OCI-M1 (cell line): ENCODE data around the gene BIK.

ENCODE experiments used
- DNase-seq: peaks from one replicate; lab custom pipeline; 2025; lab: John Stamatoyannopoulos, UW

BIK gene

DNA sequence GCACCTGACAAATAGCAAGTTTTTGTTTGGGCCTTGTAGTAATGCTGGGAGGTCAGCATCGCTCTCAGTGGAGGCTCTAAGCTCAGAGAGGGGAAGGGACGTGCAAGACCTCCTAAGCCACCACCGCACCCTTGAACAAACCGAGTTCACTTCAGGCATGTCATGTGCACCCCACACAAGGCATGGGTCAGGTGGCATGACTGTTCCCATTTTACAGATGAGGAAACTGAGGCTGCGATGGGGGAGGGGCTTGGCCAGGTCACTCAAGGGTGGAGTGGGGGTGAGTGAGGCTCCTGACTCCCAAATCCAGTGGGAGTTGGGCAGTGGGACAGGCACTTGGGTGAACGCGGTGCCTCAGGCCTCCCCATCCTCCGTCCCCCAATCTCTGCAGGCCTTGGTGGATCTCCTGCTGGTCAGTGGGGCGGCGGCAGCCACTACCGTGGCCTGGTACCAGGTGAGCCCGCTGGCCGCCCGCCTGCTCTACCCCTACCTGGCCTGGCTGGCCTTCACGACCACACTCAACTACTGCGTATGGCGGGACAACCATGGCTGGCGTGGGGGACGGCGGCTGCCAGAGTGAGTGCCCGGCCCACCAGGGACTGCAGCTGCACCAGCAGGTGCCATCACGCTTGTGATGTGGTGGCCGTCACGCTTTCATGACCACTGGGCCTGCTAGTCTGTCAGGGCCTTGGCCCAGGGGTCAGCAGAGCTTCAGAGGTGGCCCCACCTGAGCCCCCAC, 52.0 kb downstream of the BIK start:
- no peak for DNase-seq

DNA sequence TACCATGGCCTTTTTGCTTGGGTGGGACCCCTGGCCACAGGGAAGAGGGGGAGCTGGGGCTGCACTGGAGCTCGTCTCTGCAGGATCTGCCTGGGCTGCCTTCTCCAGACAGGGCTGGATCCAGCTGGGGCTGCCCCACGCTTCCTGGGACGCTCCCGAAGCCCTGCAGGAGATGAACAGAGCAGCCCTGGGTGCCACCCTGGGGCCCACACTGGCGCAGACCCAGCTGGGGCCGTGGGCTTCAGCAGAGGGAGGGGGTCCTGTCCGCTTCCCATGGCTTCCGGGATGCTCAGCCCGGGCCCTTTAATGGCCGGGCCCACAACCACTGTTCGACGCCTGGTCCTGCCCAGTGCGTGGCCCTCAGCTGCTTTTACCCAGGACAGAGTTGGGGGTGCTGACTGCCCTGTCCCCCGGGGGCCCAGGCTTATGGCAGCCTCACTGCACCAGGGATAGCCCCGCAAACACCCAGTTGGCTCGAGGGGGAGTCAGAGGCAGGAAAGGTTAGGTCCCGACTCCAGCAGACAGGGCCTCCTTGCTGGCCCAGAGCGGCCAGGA, 52.8 kb downstream of the BIK start:
- DNase-seq, result no peak

DNA sequence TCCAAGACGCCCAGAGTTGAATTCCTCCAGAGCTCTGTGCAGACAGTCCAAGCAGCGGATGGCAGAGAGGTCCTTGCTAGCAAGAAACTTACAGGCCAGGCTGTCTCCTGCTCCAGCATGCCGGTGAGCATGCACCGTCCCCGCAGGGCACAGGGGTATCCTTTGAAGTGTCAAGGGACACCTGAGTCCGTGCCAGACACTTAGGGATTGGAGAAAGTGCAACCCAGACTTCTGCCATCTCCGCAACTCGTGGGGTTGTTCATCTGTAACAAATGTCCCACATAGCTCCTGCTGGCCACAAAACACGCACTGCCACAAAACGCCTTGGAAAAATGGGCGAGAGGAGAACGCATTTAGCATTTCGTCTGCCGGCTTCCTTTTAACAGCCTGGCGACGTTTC, 54.1 kb downstream of the BIK start:
- no peak for DNase-seq

DNA sequence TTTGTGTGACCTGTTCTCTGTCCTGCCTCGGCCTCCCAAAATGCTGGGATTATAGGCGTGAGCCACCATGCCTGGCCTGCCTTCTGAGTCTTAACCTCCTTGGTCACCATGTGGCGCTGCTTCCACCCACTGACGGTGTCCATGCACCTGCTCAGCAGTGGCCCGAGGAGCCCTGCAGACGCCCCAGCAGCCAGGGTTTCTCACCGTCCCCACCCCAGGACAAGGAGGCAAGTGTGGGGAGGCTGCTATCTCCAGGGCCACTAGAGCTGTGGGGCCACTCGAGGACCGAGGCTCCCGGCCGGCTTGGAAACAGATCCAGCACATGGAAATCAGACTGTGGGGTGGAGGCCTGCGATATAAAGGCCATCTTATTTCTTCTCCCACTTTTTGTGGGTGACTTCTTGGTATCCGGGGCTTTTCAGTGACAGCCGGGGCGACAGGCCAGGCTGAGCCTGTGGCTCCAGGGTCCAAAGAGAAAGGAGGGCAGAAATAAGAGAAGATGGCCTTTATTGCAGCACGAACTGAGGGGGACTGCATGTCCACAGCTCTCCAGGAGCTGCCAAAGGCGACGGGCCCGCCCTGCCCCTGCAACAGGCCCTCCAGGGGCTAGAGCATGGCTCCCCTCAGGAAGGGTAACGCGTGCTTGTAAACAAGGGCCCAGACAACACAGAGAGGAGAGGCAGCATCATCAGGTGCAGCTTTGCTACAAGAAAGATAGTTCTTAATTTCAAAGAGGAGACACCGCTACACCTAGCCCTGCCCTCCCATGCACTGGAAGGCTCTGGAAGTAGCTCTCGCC, 55.8 kb downstream of the BIK start:
- DNase-seq, result no peak

DNA sequence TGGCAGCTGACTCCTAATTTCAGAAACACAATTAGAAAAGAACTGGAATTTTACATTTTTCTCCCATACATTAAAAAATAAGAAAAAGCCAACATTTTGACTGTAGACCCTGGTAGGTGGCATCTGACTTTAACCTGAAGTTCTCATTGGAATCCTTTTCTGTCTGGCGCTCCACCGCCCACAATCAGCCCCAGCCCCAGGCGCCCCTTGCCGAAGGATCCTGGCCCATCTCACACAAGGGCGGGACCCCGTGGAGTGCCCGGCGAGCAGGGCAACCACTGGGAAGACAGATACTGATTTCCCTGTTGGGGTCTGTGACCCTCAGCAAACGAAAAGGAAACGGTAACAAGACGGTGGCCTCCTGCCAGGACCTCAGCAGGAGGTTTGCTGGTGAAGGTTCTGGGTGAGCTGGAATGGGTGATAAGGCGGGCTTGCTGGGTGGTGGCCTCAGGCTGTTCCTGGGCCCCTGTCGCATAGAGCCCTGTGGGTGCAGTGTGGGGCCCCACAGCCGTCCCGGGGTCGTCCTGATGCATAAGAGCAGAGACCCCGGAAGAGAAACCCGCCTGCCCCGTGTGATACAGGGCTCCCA, 56.5 kb downstream of the BIK start:
- DNase-seq, result no peak

DNA sequence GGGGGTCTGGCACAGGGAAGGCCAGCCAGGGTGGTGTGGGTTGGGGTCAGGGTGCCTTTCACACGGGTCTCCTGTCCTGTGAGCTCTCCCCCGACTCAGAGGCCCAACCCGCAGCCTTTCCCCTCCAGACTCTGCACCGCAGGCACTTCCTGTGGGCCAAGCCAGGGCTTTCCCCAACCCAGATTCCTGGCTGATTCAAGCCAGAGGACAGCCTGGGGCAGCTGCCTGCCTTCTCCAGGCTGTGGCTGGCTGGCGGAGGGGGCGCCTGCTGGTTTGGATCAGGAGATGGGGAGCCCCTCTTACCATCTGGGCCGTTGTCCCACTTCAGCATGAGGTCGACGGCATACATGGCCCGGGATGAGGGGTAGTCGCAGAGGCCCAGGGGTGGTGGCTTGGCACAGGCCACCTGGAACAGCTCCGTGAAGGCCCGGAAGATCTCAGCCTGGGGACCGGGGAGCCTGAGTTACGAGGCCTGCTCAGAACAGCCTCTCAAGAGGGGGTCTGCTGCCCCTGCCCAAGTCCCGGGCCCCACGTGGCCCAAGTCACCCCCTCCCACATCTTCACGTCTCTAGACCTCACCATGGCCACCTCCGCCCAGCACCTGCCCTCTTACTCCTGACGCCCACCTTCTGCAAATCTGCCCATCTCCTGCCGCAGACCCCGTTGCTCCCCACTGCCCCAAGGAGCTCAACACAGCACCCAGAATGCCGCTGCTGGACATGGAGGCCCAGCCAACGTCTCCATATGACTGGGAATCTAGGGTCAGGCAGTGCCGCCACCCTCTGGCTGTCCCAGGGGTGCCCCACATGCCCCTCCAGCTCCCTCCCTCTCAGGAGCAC, 58.1 kb downstream of the BIK start:
- no peak for DNase-seq

DNA sequence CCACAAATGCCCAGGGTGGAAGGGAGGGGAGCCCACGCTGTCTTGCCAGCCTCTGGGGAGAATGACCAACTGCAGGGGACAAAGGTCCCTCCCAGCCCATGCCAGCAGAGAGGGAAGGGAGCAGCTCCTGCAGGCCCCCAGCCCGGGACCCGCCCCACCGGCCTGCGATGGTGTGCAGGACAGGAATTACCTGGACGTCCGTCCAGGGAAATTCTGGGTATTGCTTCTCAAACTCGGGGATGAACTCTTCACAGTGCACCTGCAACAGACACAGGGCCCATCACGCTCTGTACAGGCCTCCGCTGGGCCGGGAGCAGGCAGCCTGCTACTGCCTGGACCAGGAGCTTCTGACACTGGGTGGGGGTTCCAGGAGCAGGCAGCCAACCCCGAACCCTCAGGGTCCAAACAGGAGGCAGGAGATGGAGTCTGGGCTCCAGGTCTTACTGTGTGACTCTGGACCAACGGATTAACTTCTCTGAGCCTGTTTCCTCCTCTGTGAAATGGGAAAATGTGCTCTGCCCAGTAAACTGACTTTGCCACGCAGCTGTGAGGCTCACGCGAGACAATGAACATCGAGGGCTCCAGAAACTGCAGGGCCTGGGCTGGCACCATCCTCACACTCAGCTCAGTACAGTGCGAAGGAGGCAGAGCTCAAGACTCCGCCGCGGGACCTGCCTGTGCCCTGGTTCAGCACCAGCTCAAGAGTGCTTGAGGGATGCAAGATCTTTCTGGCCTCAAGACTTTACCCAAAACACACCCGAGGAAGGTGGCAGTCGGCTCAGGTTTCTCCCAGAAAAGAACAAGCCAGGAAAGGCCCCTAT, 59.0 kb downstream of the BIK start:
- no peak for DNase-seq

DNA sequence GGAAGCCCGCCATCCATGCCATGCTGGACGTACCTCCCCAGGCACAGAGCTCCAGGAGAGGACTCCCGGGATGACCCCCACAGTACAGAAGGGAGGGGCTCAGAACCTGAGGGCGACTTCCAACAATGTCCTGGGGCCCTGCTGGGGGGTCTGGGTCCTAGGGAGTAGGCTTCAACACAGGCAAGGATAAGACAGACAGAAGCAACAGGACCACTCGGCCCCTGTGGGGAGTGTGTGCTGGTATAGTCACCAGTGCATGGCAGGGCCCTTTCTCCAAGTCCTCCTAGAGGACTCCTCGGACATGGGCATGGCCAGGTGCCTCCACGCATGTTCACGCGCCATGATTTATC, 59.6 kb downstream of the BIK start:
- no peak for DNase-seq

DNA sequence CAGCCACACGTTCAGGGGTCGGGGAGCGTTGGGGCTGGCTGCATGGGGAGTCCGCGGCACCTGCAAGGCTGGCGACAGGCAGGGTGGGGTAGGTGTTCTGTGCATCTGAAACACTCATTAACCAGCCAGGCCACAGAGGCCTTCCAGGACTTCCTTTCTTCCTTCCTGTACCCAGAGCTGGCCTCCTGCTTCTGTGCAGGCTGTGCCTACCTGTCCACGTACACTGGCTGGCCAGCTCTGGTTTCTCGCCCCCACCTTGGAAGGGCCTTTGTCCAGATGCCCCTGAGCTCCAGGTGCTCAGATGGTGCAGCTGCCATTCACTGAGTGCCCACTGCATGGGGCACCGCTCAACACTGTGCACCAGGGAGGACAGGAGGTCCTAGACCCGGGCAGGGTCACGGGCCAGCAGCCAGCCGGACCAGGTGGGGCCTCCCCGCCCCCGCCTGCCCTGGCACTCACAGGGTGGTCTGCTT, 60.5 kb downstream of the BIK start:
- DNase-seq, result no peak

DNA sequence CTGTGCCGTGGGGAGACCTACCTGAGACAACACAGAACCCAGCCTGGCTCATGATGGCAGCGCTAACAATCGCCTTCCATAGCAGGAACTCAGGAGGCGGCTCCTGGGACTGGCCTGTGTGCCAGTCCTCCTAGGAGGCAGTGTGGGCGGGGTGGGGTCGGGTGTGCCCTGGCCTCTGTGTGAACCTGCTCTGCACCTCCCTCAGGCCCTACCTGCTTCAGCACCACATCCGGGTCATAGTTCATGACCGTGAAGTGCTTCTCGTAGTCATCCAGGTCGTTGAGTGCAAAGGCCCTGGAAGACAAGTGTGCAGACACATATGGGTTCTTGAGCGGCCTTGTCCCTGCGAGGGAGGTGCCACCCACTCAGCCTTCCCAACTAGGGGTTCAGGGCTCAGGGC, 61.1 kb downstream of the BIK start:
- no peak for DNase-seq

DNA sequence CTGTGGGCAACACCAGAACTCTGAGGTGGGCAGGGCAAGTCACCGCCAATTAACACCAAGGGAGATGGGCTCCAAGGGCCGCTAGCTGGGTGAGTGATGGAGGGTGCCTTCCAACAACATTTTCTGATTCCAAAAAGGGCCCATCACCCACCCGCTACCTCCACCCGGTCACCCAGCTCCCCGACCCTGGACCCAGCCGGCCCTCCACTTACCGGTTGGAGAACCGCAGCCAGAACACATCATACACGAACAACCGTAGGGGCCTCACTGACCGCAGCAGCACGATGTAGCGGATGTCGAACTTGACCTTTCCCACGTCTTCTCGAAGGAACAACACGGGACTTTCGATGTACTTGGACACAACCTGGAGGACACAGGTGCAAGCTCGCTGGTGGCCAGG, 61.6 kb downstream of the BIK start:
- DNase-seq, result no peak

DNA sequence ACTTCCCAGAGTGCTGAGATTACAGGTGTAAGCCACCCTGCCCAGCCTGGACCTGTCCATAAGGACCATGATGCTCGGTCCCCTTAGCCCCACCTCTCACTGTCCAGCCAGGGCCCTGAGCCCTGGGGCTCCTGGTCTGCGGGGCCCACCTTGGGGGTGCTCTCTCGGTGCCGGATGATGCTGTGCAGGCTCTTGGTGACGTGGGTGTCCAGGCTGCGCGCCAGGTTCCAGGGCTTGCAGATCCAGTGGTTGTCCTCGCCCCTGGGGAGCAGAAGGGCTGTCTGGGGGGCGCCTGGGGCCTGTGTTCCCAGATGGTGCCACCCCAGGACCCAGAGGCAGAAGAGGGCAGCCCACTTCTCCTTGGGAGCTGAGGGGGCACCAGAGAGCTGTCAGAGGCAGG, 63.0 kb downstream of the BIK start:
- no peak for DNase-seq

DNA sequence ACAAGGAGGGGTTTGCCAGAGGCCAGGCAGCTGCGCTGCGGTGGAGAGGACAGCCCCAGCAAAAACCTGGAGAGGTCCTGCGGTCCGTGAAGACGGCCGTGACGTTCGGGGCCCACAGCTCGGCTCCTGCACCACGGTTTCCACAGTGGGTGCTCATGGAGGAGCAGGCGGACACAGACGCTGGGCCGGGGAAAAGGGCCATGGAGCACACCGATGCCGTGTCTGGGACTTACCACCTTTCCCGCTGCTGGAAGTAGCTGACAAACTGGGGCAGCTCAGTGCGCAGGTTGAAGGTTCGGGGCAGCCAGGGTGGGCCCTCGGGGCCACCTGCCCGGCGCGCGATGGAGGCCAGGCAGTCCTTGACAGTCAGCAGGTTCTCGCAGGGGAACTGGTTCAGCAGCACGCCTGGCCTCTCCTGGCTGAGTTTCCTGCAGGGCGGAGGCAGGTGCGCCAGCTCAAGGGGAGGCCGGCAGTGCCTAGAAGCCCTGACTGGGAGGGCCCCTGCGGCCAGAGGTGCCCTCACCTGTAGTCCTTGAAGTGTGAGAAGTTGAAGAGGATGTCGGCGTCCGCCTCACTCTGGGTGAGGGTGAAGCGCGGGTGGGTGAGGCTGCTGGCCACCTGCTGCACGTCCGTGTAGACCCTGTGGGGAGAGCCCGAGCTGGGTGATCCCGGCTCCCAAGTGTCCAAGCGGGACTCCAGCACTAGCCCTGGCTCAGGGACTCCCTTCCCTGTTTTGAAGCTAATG, 63.6 kb downstream of the BIK start:
- no peak for DNase-seq

DNA sequence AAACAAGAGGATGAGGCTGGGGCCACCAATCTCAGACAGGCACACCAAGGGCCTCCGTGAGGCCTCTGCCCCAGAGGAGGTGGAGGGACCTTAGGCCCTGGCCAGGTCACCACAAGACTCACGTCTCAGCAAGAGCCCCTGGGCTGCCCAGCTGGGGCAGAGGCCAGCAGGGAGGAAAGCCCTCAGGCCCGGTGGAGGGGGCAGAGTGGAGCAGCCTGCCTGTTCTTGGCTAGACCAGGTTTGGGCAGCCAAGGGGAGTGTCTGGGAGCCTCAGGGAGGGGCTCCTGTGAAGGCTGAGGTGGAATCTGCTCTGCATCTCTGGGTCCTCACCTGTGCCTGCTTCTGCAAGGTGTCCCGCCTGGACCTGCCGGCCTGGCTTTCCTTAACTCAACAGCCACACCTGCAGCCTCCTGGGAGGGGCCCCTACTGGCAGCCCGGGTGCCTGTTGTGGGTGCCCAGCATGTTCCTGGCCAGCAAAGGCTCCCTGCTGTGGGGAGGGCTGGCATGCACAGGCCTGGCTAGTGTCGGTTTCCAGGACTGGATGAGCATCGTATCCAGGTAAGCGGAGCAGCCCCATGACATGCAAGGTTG, 64.5 kb downstream of the BIK start:
- DNase-seq, result no peak

DNA sequence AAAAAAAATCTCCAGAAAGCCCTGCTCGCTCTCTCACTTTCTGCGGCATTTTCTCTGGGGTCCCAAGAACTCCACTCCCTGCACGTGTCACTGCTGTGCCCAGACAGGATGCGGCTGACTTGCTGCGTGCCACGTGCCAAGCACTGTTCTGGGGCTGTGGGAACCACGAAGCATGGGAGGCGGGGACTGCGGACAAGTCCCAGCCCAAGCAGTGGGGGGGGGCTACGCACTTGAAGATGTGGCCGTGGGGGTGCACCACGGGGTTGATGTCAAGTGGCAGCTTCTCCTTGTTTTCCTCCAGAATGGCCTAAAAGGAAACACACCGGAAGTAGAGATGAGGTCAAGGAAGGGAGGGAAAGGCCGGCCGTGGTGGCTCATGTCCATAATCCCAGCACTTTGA, 65.5 kb downstream of the BIK start:
- DNase-seq, result no peak

DNA sequence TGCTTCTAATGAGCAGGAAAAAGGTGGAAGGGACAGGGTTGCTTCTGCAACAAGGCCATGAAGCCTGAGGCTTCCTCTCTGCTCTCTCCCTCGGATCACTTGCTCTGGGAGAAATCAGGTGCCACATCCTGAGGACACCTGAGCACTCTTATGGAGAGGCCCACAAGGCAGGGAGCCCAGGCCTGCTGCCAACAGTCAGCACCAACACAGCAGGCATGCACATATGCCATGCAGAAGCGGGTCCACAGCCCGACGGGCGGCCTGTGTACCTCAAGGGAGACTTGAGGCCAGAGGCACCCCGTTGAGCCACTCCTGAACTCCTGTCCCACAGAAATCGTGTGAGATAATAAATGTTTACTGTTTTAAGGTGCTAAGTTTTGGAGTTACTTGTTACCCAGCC, 66.9 kb downstream of the BIK start:
- DNase-seq, result no peak
